ENCODE data around the gene DEFB128.
A peak's percentile ranks its signal among the peaks of the same experiment; 100 is the strongest.
"Not testable (repeated sequence)": the region's sequence is repeated elsewhere in the genome, so short reads cannot be mapped to it uniquely, and the experiment has no call there.

The DEFB128 gene

DNA sequence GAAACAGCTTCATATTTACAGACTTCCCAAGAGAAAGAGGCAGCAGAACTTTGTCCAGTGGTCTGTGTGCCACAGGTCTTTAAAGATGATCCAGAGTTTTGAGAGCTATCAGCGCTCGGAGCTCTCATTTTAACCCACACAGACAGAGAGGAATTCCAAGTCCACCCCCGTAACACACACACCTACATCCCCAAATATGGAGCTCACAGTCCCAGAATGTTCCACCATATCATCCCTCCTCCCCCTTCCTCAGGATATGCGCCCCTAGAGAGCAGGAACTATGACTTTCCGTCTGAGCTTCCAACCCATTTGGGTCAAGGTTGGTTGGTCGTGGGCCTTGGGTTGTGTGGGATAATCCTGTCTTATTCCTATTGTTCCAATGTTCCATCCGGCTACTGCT, at the start of gene DEFB128:
Gene DEFB128 (minus strand): TSS at position 101 of the 400 bp plus-strand sequence. CDS start 88 bp downstream, at position 13.
- no peak for DNase-seq (ENCODE audit: low spot score)

GRCh38 chr20:237929-238328, 48.4 kb upstream of the DEFB128 start:
- no peak for DNase-seq (ENCODE audit: low spot score)

GRCh38 chr20:237489-237888, 48.0 kb upstream of the DEFB128 start:
- no peak for DNase-seq (ENCODE audit: low spot score)

GRCh38 chr20:235891-236290, 46.4 kb upstream of the DEFB128 start:
- DNase-seq (ENCODE audit: low spot score): peak; percentile 5

- no peak for DNase-seq (ENCODE audit: low spot score)
These were observed 38.1 kb upstream of the DEFB128 start for GRCh38 chr20:227439-228105.

- no peak for DNase-seq (ENCODE audit: low spot score)
These were observed 37.4 kb upstream of the DEFB128 start, which contains the start of gene DEFB129 for GRCh38 chr20:226958-227357. Gene DEFB129 (plus strand): TSS chr20:227258. CDS start chr20:227289, 31 bp downstream.

GRCh38 chr20:225879-226278, 36.4 kb upstream of the DEFB128 start:
- not testable (repeated sequence) for DNase-seq (ENCODE audit: low spot score)

DNA sequence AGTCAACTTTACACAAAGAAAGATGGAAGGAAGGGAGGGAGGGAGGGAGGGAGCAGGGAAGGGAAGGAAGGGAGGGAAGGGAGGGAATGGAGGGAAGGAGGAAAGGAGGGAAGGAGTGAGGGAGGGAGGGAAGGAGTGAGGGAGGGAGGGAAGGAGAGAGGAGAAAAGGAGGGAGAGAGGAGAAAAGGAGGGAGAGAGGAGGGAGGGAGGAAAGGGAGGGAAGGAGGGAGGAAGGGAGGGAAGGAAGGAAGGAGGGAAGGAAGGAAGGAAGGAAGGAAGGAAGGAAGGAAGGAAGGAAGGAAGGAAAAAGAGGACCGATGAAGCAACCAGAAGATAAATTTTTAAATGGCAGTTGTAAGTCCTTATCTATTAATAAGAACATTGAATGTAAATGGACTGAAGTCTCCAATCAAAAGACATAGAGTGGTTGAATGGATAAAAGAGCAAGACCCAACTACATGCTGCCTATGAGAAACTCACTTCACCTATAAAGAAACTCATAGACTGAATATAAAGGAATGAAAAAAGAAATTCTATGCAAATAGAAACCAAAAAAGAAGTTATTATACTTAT, 31.8 kb upstream of the DEFB128 start:
- no peak for DNase-seq (ENCODE audit: low spot score)

- DNase-seq (ENCODE audit: low spot score): peak; percentile 17
These were observed 30.0 kb upstream of the DEFB128 start for GRCh38 chr20:219290-220115.

- DNase-seq (ENCODE audit: low spot score): no peak
These were observed 27.8 kb upstream of the DEFB128 start for GRCh38 chr20:217266-217665.

DNA sequence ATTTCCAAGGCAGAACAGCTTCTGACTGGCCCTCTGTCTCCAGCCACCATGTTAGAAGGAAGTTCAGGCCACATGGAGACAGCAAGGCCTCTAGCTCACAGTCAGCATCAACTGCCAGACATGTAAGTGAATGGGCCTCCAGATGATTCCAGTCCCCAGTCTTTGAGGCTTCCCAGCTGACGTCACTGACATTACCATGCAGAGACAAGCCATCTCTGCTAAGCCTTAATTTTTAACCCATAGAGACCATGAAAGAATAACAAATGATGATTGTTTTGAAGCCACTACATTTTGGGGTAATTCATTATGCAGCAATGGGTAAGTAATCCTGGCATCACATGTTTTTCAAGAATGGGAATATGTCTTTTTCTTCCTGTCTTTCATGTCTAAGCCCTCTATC, 26.3 kb upstream of the DEFB128 start:
- DNase-seq (ENCODE audit: low spot score): no peak

DNA sequence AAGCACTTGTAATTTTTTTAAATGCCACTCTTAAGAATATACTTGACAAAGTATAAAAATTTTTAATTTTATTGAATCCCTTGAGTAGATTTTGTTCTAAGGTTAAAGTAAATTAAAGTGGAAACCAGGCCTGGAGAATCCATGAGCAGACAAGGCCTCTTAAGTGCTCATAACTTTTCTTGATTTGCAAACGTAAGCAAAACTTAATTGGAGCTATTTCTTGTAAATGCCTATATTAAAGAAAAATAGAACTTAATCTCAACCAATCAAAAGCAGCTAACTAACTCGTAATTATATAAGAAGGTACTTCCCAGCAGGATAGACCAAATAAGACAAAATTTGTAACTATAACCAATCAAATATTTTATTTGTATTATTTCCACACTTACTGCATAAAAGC, 24.9 kb upstream of the DEFB128 start:
- no peak for DNase-seq (ENCODE audit: low spot score)

GRCh38 chr20:210809-211502, 21.4 kb upstream of the DEFB128 start:
- DNase-seq (ENCODE audit: low spot score): no peak

GRCh38 chr20:208942-209566, 19.5 kb upstream of the DEFB128 start:
- peak; percentile 66 for DNase-seq (ENCODE audit: low spot score)

DNA sequence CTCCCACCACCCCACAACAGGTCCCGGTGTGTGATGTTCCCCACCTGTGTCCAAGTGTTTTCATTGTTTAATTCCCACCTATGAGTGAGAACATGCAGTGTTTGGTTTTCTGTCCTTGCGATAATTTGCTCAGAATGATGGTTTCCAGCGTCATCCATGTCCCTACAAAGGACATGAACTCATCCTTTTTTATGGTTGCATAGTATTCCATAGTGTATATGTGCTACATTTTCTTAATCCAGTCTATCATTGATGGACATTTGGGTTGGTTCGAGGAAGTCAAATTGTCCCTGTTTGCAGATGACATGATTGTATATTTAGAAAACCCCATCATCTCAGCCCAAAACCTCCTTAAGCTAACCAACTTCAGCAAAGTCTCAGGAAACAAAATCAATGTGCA, 14.1 kb upstream of the DEFB128 start:
- not testable (repeated sequence) for DNase-seq (ENCODE audit: low spot score)

DNA sequence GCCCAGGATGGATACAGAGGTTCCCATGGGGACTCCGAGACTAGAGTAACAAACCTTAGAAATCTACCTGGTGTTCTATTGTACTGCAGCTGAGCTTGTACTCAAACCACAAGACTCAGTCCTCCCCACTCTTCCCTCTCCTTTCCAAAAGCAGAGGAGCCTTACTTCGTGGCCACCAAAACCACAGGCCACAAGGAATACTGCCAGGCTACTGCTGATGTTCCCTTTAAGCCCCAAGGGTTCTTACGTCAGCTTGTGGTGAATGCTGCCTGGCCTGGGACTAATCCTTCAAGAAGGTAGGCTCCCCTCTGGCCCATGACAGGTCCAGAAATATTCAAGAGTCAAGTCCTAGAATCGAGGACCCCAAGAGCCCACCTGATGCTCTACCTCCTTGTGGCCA, 10.5 kb upstream of the DEFB128 start:
- DNase-seq (ENCODE audit: low spot score): no peak

DNA sequence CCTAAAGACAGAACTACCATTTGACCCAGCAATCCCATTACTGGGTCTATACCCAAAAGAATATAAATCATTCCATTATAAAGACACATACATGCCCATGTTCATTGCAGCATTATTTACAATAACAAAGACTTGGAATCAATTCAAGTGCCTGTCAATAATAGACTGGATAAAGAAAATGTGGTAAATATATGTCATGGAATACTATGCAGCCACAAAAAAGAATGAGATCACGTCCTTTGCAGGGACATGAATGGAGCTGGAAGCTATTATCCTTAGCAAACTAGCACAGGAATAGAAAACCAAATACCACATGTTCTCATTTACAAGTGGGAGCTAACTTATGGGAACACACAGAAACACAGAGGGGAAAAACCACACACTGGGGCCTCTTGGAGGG, 8.7 kb upstream of the DEFB128 start:
- no peak for DNase-seq (ENCODE audit: low spot score)

GRCh38 chr20:187733-188132, 1.8 kb downstream of the DEFB128 start:
- no peak for DNase-seq (ENCODE audit: low spot score)

- no peak for DNase-seq (ENCODE audit: low spot score)
These were observed 5.2 kb downstream of the DEFB128 start for GRCh38 chr20:184288-184687.

DNA sequence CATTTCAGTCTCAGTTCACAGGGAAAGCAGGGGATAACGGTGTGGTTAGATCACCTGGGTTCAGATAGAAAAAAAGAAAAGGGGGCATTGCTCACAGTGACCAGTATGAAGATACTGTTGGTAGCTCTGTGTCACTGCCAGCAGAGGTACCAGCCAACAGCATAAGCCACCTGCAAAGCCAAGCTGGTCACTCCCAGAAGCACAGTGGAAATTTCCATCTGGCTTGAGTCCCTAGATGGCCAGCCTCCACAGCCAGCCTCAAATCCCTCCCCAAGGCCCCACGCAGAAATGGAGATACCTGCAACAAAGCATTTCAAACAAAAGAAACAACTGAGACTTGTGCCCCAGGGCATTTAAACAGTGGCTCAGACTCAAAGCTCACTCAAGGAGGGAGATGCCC, 20.6 kb downstream of the DEFB128 start:
- no peak for DNase-seq (ENCODE audit: low spot score)

- DNase-seq (ENCODE audit: low spot score): no peak
These were observed 24.9 kb downstream of the DEFB128 start for GRCh38 chr20:164618-165017.

DNA sequence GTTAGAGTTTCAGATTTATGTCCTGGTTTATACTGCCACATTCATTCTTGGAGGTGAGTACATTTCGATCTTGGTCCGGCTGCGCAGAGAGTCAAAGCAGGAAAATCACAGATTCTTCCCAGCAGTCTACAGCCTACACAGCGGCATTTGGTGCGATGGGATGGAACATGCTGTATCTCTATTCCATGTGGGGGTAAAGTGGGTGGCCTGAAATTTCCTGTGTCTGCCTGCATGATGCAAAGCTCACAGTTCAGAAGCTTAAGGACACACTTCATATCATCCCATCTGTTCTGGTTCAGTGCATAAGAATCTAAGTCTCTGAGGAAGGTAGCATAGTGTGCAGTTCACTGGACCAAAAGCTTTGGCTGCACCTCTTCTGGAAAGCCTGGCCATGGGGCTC, 32.4 kb downstream of the DEFB128 start, which contains the start of gene DEFB127:
Gene DEFB127 (plus strand): TSS at position 301 of the 400 bp plus-strand sequence. CDS start 91 bp downstream, at position 392.
- DNase-seq (ENCODE audit: low spot score): no peak
